AG10803 (cell line): ENCODE data around the gene BLACAT1.

Source experiments
- DNase-seq: peaks from one replicate; pipeline ENCODE4 v3.0.0; 2010; ENCODE audit warnings: low read depth
- H3K4me3 ChIP-seq: 2 replicates; pipeline ENCODE4 v1.5.1; 2011; ENCODE audit warnings: mild to moderate bottlenecking, low read length, control low read depth
- TF ChIP-seq, protein P1 (sequence below): conservative IDR thresholded peaks from 2 replicates; pipeline ENCODE4 v1.5.1; 2011; ENCODE audit warnings: mild to moderate bottlenecking, low read length, control low read depth, inconsistent platforms

The BLACAT1 gene

GRCh38 chr1:205456383-205456867 is 580 bp upstream of the BLACAT1 start:
- no peak overlapping the region for H3K4me3 ChIP-seq
- no peak for DNase-seq
- TF ChIP-seq, protein P1, sequence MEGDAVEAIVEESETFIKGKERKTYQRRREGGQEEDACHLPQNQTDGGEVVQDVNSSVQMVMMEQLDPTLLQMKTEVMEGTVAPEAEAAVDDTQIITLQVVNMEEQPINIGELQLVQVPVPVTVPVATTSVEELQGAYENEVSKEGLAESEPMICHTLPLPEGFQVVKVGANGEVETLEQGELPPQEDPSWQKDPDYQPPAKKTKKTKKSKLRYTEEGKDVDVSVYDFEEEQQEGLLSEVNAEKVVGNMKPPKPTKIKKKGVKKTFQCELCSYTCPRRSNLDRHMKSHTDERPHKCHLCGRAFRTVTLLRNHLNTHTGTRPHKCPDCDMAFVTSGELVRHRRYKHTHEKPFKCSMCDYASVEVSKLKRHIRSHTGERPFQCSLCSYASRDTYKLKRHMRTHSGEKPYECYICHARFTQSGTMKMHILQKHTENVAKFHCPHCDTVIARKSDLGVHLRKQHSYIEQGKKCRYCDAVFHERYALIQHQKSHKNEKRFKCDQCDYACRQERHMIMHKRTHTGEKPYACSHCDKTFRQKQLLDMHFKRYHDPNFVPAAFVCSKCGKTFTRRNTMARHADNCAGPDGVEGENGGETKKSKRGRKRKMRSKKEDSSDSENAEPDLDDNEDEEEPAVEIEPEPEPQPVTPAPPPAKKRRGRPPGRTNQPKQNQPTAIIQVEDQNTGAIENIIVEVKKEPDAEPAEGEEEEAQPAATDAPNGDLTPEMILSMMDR = no peak

DNA sequence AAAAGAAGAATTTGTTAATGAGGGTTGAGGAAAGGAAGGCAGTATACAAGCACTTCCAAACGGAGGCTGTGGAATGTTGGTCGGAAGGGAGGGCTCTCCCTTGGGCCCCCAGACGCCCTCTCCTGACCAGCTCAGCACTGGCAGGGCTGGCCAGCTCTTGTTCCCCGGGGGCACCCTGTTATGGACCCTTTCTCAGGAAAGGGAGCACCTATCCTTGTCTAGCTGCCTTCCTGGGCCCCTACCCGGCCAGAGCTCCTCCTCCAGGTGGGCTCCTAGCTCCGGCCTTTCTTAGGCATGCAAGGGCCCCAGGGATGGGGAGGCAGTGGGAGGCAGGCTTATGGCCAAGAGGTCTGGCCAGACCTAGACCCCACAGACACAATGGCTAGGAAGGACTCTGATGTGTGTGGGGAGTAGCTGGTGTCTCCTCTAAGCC is 926 bp downstream of the BLACAT1 start:
- H3K4me3 ChIP-seq = no peak overlapping the region
- DNase-seq = no peak
- TF ChIP-seq, protein P1 = no peak

DNA sequence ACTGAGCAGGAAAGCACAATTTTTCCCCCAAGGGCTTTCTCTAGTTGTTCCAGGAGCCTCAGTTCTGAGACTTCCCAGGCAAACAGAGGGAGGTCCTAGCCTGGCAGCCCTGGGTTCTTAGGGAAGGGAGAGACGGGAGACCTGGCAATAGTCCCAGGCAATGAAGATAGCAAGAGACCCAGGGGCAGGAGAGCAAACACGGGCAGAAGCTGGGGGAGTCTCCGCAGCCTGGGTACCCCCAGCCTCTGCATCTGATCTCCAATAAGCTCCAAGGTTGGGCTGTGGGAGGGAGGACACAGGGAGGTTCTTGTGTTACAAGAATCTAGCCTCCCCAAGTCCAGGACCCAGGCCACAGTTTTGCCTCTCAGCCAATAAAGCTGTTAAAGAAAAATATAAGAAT is 2.4 kb downstream of the BLACAT1 start:
- TF ChIP-seq, protein P1 = no peak
- no peak for DNase-seq
- no peak overlapping the region for H3K4me3 ChIP-seq

DNA sequence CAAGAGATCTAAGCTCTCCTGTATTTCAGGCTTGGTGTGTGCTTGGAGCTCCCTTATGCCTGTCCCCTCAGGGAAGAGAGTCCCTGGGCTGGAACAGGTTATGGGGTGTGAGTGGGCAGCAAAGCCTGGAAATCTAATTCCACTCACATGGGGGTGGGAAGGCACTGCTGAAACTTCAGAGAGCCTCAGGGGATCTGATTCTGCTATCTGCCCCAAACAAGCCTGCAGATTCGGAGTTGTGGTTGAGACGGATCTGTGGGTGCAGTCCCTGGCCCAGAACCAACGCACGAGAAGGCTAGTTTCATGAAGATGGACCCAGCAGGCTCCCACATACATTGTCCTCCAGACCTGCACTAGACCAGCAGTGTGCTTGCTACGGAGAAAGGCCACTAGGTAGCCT is 2.9 kb downstream of the BLACAT1 start:
- no peak overlapping the region for H3K4me3 ChIP-seq
- TF ChIP-seq, protein P1 = no peak
- DNase-seq = no peak

GRCh38 chr1:205452364-205452763 is 3.5 kb downstream of the BLACAT1 start:
- no peak for DNase-seq
- TF ChIP-seq, protein P1 = no peak
- H3K4me3 ChIP-seq = no peak overlapping the region

GRCh38 chr1:205451759-205452164 is 4.1 kb downstream of the BLACAT1 start:
- H3K4me3 ChIP-seq = no peak overlapping the region
- no peak for DNase-seq

GRCh38 chr1:205451202-205451601 is 4.6 kb downstream of the BLACAT1 start:
- H3K4me3 ChIP-seq = no peak overlapping the region
- TF ChIP-seq, protein P1 = no peak
- no peak for DNase-seq

More at GRCh38 chr1:205451759-205452164, 4.1 kb downstream of the BLACAT1 start:
- TF ChIP-seq, protein P1 = no peak
